A549 (cell line): ENCODE results near the gene LINGO4. TPM values are rescaled to one million over a fixed set of nuclear protein-coding genes. Genes with fewer than 3 reads are reported as not detected.

ENCODE experiments used
- ATAC-seq, 2 experiments: fragments of 200-7000 bp in 1 of 2; fragments of >200 bp in 1 of 2; cut with Nextera tagmentation in 1 of 2; cut with Tn5 transposase in 1 of 2; 3 replicates each; pipeline versions ENCODE4 v1.8.0 to v1.9.1; 2018 to 2020; ENCODE audit warnings: mild to moderate bottlenecking in 1 of 2, moderate library complexity in 1 of 2
- CTCF ChIA-PET: fragments of 300-600 bp; sonication (Branson Sonifier 250); formaldehyde crosslinking; extraction: SDS; loops from one replicate; lab custom pipeline; 2021; ENCODE audit warnings: antibody characterized with exemption, inconsistent platforms; lab: Yijun Ruan, JAX
- POLR2A ChIA-PET: fragments of 350-600 bp; formaldehyde crosslinking; extraction: SDS; loops from one replicate; lab custom pipeline; 2021; ENCODE audit warnings: antibody characterized with exemption, inconsistent platforms; lab: Yijun Ruan, JAX
- DNase-seq, 2 experiments: peaks; one replicate each; pipeline versions ENCODE4 v3.0.0 to v3.0.0-alpha.2; 2011 to 2016; ENCODE audit warnings: low read depth in 1 of 2, low spot score in 1 of 2
- FAIRE-seq: peaks from 2 replicates; lab custom pipeline; 2011; peaks lifted over from hg19 to GRCh38; lab: Jason Lieb, UNC
- H3K27ac ChIP-seq, 2 experiments: fragments of >200 bp; sonication (Bioruptor Twin); formaldehyde crosslinking; 3 replicates each; pipeline ENCODE4 v1.5.1; 2016 to 2017
- H3K4me1 ChIP-seq: fragments of >200 bp; sonication (Bioruptor Twin); formaldehyde crosslinking; 3 replicates; pipeline ENCODE4 v1.6.1; 2016
- H3K4me2 ChIP-seq: fragments of >200 bp; sonication (Bioruptor Twin); formaldehyde crosslinking; 3 replicates; pipeline ENCODE4 v1.6.1; 2016
- H3K4me3 ChIP-seq: fragments of >200 bp; sonication (Bioruptor Twin); formaldehyde crosslinking; 3 replicates; pipeline ENCODE4 v1.5.1; 2016
- H3K9me3 ChIP-seq: fragments of >200 bp; sonication (Bioruptor Twin); formaldehyde crosslinking; 3 replicates; pipeline ENCODE4 v1.6.1; 2016
- BHLHE40 ChIP-seq: IDR thresholded peaks from 2 replicates; pipeline ENCODE4 v1.6.1; 2012; ENCODE audit warnings: low read depth, low read length, inconsistent platforms
- CBX2 ChIP-seq: fragments of 200-600 bp; sonication (generic); IDR thresholded peaks from 2 replicates; pipeline ENCODE4 v1.6.1; 2016; ENCODE audit warnings: low read depth, mild to moderate bottlenecking, borderline replicate concordance
- CEBPB ChIP-seq, 2 experiments: fragments of >200 bp in 1 of 2; sonication (Bioruptor Twin) in 1 of 2; formaldehyde crosslinking in 1 of 2; IDR thresholded peaks; 2 replicates each; pipeline ENCODE4 v1.6.1; 2012 to 2016
- CHD2 ChIP-seq: fragments of 150-350 bp; IDR thresholded peaks from 2 replicates; pipeline ENCODE4 v1.6.1; 2014; ENCODE audit warnings: low read length; ENCODE audit not compliant: partially characterized antibody
- CHD4 ChIP-seq: fragments of 200-600 bp; sonication (generic); IDR thresholded peaks from 2 replicates; pipeline ENCODE4 v1.6.1; 2016; ENCODE audit warnings: antibody characterized with exemption, mild to moderate bottlenecking, borderline replicate concordance
- EHMT2 ChIP-seq: fragments of 200-600 bp; sonication (generic); IDR thresholded peaks from 2 replicates; pipeline ENCODE4 v1.6.1; 2016; ENCODE audit warnings: antibody characterized with exemption, low read depth, mild to moderate bottlenecking, moderate library complexity
- ESRRA ChIP-seq: fragments of 150-350 bp; IDR thresholded peaks from 2 replicates; pipeline ENCODE4 v1.6.1; 2014; ENCODE audit warnings: mild to moderate bottlenecking, low read length, borderline replicate concordance
- FOSB ChIP-seq: fragments of 250-450 bp; sonication (Bioruptor Pico); IDR thresholded peaks from 2 replicates; pipeline ENCODE4 v1.5.0; 2020; ENCODE audit warnings: mild to moderate bottlenecking, moderate library complexity
- GATA3 ChIP-seq: IDR thresholded peaks from 2 replicates; pipeline ENCODE4 v1.6.1; 2012; ENCODE audit warnings: borderline replicate concordance
- HDAC2 ChIP-seq: fragments of 200-600 bp; sonication (generic); IDR thresholded peaks from 2 replicates; pipeline ENCODE4 v1.6.1; 2016
- HMGXB4 ChIP-seq: fragments of 250-450 bp; sonication (Bioruptor Pico); IDR thresholded peaks from 2 replicates; pipeline ENCODE4 v1.5.0; 2021; ENCODE audit warnings: mild to moderate bottlenecking, moderate library complexity, borderline replicate concordance
- HOXB13 ChIP-seq: fragments of 250-450 bp; sonication (Bioruptor Pico); IDR thresholded peaks from 2 replicates; pipeline ENCODE4 v1.5.0; 2020; ENCODE audit warnings: low read depth, mild to moderate bottlenecking, moderate library complexity
- JUNB ChIP-seq: fragments of >200 bp; sonication (Bioruptor Twin); formaldehyde crosslinking; IDR thresholded peaks from 2 replicates; pipeline ENCODE4 v1.6.1; 2016
- KDM5A ChIP-seq: fragments of 200-600 bp; sonication (generic); IDR thresholded peaks from 2 replicates; pipeline ENCODE4 v1.6.1; 2016; ENCODE audit warnings: antibody characterized with exemption, mild to moderate bottlenecking
- MAFK ChIP-seq: fragments of 450-650 bp; IDR thresholded peaks from 2 replicates; pipeline ENCODE4 v1.6.1; 2014; ENCODE audit not compliant: partially characterized antibody
- NPAS2 ChIP-seq: fragments of 250-450 bp; sonication (Bioruptor Pico); IDR thresholded peaks from 2 replicates; pipeline ENCODE4 v1.8.0; 2022; ENCODE audit warnings: mild to moderate bottlenecking, moderate library complexity, borderline replicate concordance
- POLR2AphosphoS2 ChIP-seq: conservative IDR thresholded peaks from 2 replicates; pipeline ENCODE4 v1.6.1; 2012; ENCODE audit warnings: low read length, improper control_type of control experiment, inconsistent platforms
- RFX5 ChIP-seq: fragments of 450-650 bp; IDR thresholded peaks from 2 replicates; pipeline ENCODE4 v1.7.1; 2014; ENCODE audit warnings: antibody characterized with exemption, mild to moderate bottlenecking, moderate library complexity
- RNF2 ChIP-seq: fragments of 200-600 bp; sonication (generic); IDR thresholded peaks from 2 replicates; pipeline ENCODE4 v1.6.1; 2016; ENCODE audit warnings: low read depth, mild to moderate bottlenecking, antibody characterized with exemption, moderate library complexity, borderline replicate concordance
- SMC3 ChIP-seq: fragments of >200 bp; sonication (Bioruptor Twin); formaldehyde crosslinking; IDR thresholded peaks from 3 replicates; pipeline ENCODE4 v1.6.1; 2018; ENCODE audit warnings: inconsistent platforms
- WGBS: methylation state at CpG from one replicate; pipeline ENCODE4 v1.1.6; 2017; ENCODE audit errors: missing lambda C conversion rate; 5-methylcytosine and 5-hydroxymethylcytosine counted together
- polyA plus RNA-seq, 4 experiments: library from polyadenylated mRNA; depleted of rRNA in 3 of 4; stranded (reverse); fragments of >200 nt; fragmentation: RNase III in 1 of 4; extraction: RNeasy Plus Mini Kit Qiagen cat#74134 plus additional on column Dnase treatment in 1 of 4; gene quantifications; 2 replicates in 3 of 4; 3 replicates in 1 of 4; pipeline ENCODE4 v1.2.3, GENCODE V29; 2011 to 2017
- TF ChIP-seq, protein P1 (sequence below): fragments of >200 bp; sonication (Bioruptor Twin); formaldehyde crosslinking; IDR thresholded peaks from 2 replicates; pipeline ENCODE4 v1.6.1; 2016
- TF ChIP-seq, protein P2 (sequence below): fragments of 150-350 bp; IDR thresholded peaks from 2 replicates; pipeline ENCODE4 v1.6.1; 2014; ENCODE audit warnings: low read depth, mild to moderate bottlenecking, low read length
- TF ChIP-seq, protein P3 (sequence below): fragments of 450-650 bp; IDR thresholded peaks from 2 replicates; pipeline ENCODE4 v1.6.1; 2014; ENCODE audit warnings: antibody characterized with exemption

Gene LINGO4
- polyA plus RNA-seq, 2 of the 4 experiments (the other 2 are of a cell fraction), result not detected

DNA sequence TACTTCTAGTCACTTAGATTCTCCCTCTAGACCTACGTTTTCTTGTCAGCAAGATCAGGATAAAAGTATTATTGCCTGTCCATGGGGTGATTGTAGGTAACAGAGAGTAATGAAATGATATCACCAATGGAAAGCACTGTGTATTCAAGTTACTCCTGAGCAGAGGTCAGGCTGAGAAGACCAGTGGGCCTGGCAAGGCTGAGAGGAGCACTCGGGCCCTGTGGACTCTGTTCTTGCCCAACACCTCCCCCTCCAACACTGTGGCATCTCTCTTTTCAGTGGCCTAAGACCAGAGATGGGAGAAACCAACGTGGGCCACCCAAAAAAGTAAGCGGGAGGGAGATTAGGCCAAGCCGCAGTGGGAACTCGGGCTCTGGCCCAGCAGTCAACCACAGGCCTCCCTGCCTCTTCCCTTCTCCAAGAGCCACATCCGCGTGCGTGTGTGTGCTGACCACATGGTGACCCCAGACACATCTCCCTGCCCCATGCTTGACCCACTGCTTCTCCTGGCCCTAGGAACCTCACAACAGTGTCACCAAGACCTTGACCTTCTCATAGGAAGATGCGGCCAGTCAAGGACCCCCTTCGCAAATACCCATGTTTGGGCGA lies 14.1 kb upstream of the LINGO4 start:
- ATAC-seq (no peak), DNase-seq (no peak), FAIRE-seq (no peak)
- H3K27ac ChIP-seq, result peak overlapping the region in 1 of 2 experiments; percentile 70; a peak in 3 of 6 replicates
- 69% methylated on average over 12 of the region's 12 CpGs for WGBS
- H3K4me3 ChIP-seq, result no peak overlapping the region
- POLR2A ChIA-PET, result no interaction called here
- no peaks in the 10 kb centered on the region for H3K9me3 ChIP-seq
- no peak for TF ChIP-seq GATA3
- TF ChIP-seq NPAS2 (CRISPR knock-in tag), result no peak
- TF ChIP-seq, all 56 proteins: peak for 0
- CTCF ChIA-PET, result interaction anchor here (1.1 to 8.7 kb wide), 2 partner anchors 17 to 225 kb away, joined by 3 to 77 read pairs; no protein-coding TSS in a partner anchor
- peaks cover 16% of the 10 kb centered on the region for H3K4me1 ChIP-seq
- H3K4me2 ChIP-seq, result 0 out of 3 replicates have a peak overlapping the region, but pooled peaks have one; percentile 18

DNA sequence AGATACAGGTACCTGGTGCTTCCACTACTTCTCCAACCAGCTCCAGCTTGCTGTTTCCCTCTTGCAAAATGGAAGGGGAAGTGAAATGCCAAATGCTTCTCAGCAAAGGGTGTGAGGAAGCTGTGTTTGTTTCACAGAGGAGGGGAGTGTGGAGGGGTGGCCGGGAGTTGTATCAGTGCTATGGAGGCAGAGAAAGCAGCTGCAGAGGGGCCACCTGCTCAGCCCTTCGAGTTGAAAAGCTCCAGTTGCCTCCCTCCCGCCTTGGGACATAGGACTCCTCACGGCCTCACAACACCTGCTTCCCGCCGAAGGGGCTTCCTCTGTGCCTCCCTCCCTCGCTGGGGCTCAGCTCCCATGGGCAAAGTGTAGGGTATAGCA lies 12.1 kb upstream of the LINGO4 start:
- Histone ChIP-seq H3K4me3 (no peak overlapping the region), H3K4me1 (peaks cover 16% of the 10 kb centered on the region), H3K9me3 (no peaks in the 10 kb centered on the region), H3K27ac (no peak overlapping the region), H3K4me2 (no peak overlapping the region)
- WGBS, result 45% methylated on average over 7 of the region's 7 CpGs
- ATAC-seq (no peak), DNase-seq (no peak), FAIRE-seq (no peak)
- TF ChIP-seq, protein P1, sequence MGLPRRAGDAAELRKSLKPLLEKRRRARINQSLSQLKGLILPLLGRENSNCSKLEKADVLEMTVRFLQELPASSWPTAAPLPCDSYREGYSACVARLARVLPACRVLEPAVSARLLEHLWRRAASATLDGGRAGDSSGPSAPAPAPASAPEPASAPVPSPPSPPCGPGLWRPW, result no peak
- no peak for TF ChIP-seq HOXB13
- TF ChIP-seq, protein P2, sequence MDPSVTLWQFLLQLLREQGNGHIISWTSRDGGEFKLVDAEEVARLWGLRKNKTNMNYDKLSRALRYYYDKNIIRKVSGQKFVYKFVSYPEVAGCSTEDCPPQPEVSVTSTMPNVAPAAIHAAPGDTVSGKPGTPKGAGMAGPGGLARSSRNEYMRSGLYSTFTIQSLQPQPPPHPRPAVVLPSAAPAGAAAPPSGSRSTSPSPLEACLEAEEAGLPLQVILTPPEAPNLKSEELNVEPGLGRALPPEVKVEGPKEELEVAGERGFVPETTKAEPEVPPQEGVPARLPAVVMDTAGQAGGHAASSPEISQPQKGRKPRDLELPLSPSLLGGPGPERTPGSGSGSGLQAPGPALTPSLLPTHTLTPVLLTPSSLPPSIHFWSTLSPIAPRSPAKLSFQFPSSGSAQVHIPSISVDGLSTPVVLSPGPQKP, result no peak
- no peak for TF ChIP-seq SMC3
- TF ChIP-seq HMGXB4 (CRISPR knock-in tag), result no peak
- no peak for TF ChIP-seq RNF2
- TF ChIP-seq POLR2AphosphoS2, result no peak
- no peak for TF ChIP-seq EHMT2
- no peak for TF ChIP-seq CHD2
- no peak for TF ChIP-seq CEBPB (IDR thresholded peaks at IDR 0.05)
- TF ChIP-seq FOSB, result no peak
- no peak for TF ChIP-seq ESRRA
- no peak for TF ChIP-seq MAFK
- TF ChIP-seq CBX2, result no peak
- no peak for TF ChIP-seq CHD4
- CTCF ChIA-PET, result interaction anchor here (1.0 to 2.6 kb wide), 3 partner anchors 19 to 224 kb away, joined by 3 to 8 read pairs (median 5); no protein-coding TSS in a partner anchor
- POLR2A ChIA-PET, result no interaction called here

DNA sequence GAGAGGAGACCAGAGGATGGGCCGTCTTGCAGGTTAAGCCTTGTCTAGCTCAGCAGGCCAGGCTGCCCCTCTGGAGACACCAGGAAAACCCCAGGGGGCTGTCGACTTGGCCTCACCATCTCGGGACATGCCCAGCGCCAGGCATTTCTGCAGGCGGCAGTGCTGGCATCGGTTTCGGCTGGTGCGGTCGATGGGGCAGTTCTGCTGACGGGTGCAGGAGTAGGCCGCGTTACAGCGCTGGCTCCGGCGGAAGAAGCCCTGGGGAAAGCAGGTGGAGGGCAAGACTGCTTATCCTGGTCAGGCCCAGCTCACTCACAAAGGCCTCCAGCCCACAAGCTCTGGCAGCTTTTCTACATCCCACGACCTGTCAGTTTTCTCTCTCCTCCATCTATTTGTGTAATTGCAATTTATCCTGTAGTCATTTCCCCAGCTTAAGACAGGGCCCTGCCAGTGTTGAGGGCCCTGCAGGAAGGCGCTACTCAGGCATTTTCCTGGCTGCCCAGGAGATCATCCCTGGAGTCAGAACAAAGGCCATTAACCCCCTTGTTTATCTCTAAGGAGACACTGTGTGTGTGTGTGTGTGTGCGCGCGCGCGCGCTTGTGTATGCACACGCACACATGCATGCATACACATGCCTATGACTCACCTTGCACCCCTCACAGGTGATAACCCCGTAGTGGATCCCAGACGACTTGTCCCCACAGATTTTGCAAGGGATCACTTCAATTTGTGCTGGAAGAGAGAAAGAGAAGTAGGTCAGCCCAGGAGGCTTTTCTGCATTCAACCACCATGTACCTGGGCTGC lies 11.5 kb upstream of the LINGO4 start:
- WGBS, result 77% methylated on average over 24 of the region's 26 CpGs
- CTCF ChIA-PET, result interaction anchor here (1.0 to 2.6 kb wide), 3 partner anchors 20 to 223 kb away, joined by 3 to 8 read pairs (median 5); no protein-coding TSS in a partner anchor
- H3K4me1 ChIP-seq, result peaks cover 16% of the 10 kb centered on the region
- no peak for DNase-seq
- POLR2A ChIA-PET, result no interaction called here
- TF ChIP-seq JUNB (no peak), KDM5A (no peak), BHLHE40 (no peak), RFX5 (no peak), HDAC2 (no peak)
- TF ChIP-seq, protein P3, sequence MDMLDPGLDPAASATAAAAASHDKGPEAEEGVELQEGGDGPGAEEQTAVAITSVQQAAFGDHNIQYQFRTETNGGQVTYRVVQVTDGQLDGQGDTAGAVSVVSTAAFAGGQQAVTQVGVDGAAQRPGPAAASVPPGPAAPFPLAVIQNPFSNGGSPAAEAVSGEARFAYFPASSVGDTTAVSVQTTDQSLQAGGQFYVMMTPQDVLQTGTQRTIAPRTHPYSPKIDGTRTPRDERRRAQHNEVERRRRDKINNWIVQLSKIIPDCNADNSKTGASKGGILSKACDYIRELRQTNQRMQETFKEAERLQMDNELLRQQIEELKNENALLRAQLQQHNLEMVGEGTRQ, result no peak
- no peak overlapping the region for H3K27ac ChIP-seq
- ATAC-seq, result no peak
- no peaks in the 10 kb centered on the region for H3K9me3 ChIP-seq
- H3K4me3 ChIP-seq, result no peak overlapping the region
- no peak for FAIRE-seq
- H3K4me2 ChIP-seq, result no peak overlapping the region
